ENCODE measurements around the gene EPB41L4B.

EPB41L4B gene

GRCh38 chr9:109320331-109320741 is 523 bp downstream of the EPB41L4B start:
- TF ChIP-seq CTCF (conservative IDR thresholded peaks at IDR 0.05; ENCODE audit: low read depth, low read length) = no peak
- DNase-seq (ENCODE audit: low read depth) = no peak
- no peak overlapping the region for H3K4me3 ChIP-seq (ENCODE audit: low read length)

- no peak for TF ChIP-seq CTCF (conservative IDR thresholded peaks at IDR 0.05; ENCODE audit: low read depth, low read length)
- H3K4me3 ChIP-seq (ENCODE audit: low read length) = peak overlapping the region; percentile 55
- no peak for DNase-seq (ENCODE audit: low read depth)
Observed at GRCh38 chr9:109319626-109320241, 1.1 kb downstream of the EPB41L4B start.

GRCh38 chr9:109319017-109319625 is 1.7 kb downstream of the EPB41L4B start:
- peak overlapping the region; percentile 55 for H3K4me3 ChIP-seq (ENCODE audit: low read length)
- no peak for TF ChIP-seq CTCF (conservative IDR thresholded peaks at IDR 0.05; ENCODE audit: low read depth, low read length)
- DNase-seq (ENCODE audit: low read depth) = no peak

- TF ChIP-seq CTCF (conservative IDR thresholded peaks at IDR 0.05; ENCODE audit: low read depth, low read length) = no peak
- H3K4me3 ChIP-seq (ENCODE audit: low read length) = peak overlapping the region; percentile 37
- no peak for DNase-seq (ENCODE audit: low read depth)
Observed at GRCh38 chr9:109317979-109318741, 2.7 kb downstream of the EPB41L4B start.

GRCh38 chr9:109317311-109317978 is 3.4 kb downstream of the EPB41L4B start:
- TF ChIP-seq CTCF (conservative IDR thresholded peaks at IDR 0.05; ENCODE audit: low read depth, low read length) = no peak
- no peak overlapping the region for H3K4me3 ChIP-seq (ENCODE audit: low read length)
- no peak for DNase-seq (ENCODE audit: low read depth)

GRCh38 chr9:109316207-109316640 is 4.6 kb downstream of the EPB41L4B start:
- peak; percentile 97 for DNase-seq (ENCODE audit: low read depth)
- no peak overlapping the region for H3K4me3 ChIP-seq (ENCODE audit: low read length)
- no peak for TF ChIP-seq CTCF (conservative IDR thresholded peaks at IDR 0.05; ENCODE audit: low read depth, low read length)

All from retinal pigment epithelial cell (primary cell).